ENCODE data around the gene ROS1.

Gene ROS1

GRCh38 chr6:117275205-117275604, 150.5 kb downstream of the ROS1 start:
- TF ChIP-seq CTCF (IDR thresholded peaks at IDR 0.05; ENCODE audit: insufficient read depth, missing control alignments), result no peak
- no peak for DNase-seq (ENCODE audit: insufficient read length, low spot score)
- no peak for FAIRE-seq

GRCh38 chr6:117272891-117273290, 152.9 kb downstream of the ROS1 start:
- DNase-seq (ENCODE audit: insufficient read length, low spot score), result no peak
- TF ChIP-seq CTCF (IDR thresholded peaks at IDR 0.05; ENCODE audit: insufficient read depth, missing control alignments), result no peak
- FAIRE-seq, result no peak

- FAIRE-seq, result no peak
- no peak for TF ChIP-seq CTCF (IDR thresholded peaks at IDR 0.05; ENCODE audit: insufficient read depth, missing control alignments)
- no peak for DNase-seq (ENCODE audit: insufficient read length, low spot score)
These were observed 153.5 kb downstream of the ROS1 start for GRCh38 chr6:117272032-117272866.

- DNase-seq (ENCODE audit: insufficient read length, low spot score) (no peak), FAIRE-seq (no peak)
- TF ChIP-seq CTCF (IDR thresholded peaks at IDR 0.05; ENCODE audit: insufficient read depth, missing control alignments), result no peak
These were observed 154.8 kb downstream of the ROS1 start for GRCh38 chr6:117270843-117271507.

- TF ChIP-seq CTCF (IDR thresholded peaks at IDR 0.05; ENCODE audit: insufficient read depth, missing control alignments), result no peak
- DNase-seq (ENCODE audit: insufficient read length, low spot score), result no peak
- FAIRE-seq, result no peak
These were observed 155.5 kb downstream of the ROS1 start for GRCh38 chr6:117270055-117270842.

GRCh38 chr6:117269638-117270054, 156.1 kb downstream of the ROS1 start:
- FAIRE-seq (no peak), DNase-seq (ENCODE audit: insufficient read length, low spot score) (no peak)
- TF ChIP-seq CTCF (IDR thresholded peaks at IDR 0.05; ENCODE audit: insufficient read depth, missing control alignments), result no peak
